AG08395 (cell line): ENCODE data around the gene ADNP.

Experiments
- DNase-seq: peaks from one replicate; pipeline ENCODE4 v3.0.0; 2012; ENCODE audit warnings: mixed read lengths, low spot score

Gene ADNP

GRCh38 chr20:50848846-50849673 is 82.2 kb downstream of the ADNP start:
- no peak for DNase-seq

GRCh38 chr20:50848341-50848808 is 82.9 kb downstream of the ADNP start:
- DNase-seq, result peak; percentile 15

GRCh38 chr20:50845566-50846215 is 85.5 kb downstream of the ADNP start:
- no peak for DNase-seq

GRCh38 chr20:50844430-50845100 is 86.7 kb downstream of the ADNP start:
- DNase-seq, result peak; percentile 20

- no peak for DNase-seq
These were observed 87.6 kb downstream of the ADNP start for GRCh38 chr20:50843331-50844276.

- DNase-seq, result no peak
These were observed 88.4 kb downstream of the ADNP start for GRCh38 chr20:50842821-50843220.
